ENCODE results near the gene MAGI1. TPM values are rescaled to one million over a fixed set of nuclear protein-coding genes. Genes with fewer than 3 reads are reported as not detected.

Gene MAGI1
- total RNA-seq, 1 experiment from 2014 or later: 58.2 TPM

DNA sequence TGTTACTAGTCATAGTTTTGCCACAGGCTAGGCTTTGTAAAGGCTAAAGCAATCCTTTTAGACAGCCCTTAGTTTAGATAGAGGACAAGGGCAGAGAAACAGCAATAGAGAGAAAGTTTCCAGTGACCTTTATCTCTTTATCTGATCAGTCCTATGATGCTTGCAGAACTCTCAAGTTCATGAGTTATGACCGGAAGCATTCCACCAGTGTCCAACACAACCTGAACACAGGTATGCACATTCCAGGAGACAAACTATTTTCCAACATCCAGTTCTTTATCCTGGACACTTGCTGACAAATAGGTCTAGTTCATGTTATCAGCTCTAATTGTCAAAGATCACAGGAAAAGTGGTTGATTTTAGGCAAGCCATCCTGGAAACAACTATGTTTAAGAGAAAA, 422.2 kb downstream of the MAGI1 start (continued):
- TF ChIP-seq, protein P1, sequence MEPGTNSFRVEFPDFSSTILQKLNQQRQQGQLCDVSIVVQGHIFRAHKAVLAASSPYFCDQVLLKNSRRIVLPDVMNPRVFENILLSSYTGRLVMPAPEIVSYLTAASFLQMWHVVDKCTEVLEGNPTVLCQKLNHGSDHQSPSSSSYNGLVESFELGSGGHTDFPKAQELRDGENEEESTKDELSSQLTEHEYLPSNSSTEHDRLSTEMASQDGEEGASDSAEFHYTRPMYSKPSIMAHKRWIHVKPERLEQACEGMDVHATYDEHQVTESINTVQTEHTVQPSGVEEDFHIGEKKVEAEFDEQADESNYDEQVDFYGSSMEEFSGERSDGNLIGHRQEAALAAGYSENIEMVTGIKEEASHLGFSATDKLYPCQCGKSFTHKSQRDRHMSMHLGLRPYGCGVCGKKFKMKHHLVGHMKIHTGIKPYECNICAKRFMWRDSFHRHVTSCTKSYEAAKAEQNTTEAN (CRISPR knock-in tag; IDR thresholded peaks at IDR 0.05): no peak
- no peak for TF ChIP-seq ZNF263 (CRISPR knock-in tag; IDR thresholded peaks at IDR 0.05; ENCODE audit: low read depth)
- TF ChIP-seq, protein P2, sequence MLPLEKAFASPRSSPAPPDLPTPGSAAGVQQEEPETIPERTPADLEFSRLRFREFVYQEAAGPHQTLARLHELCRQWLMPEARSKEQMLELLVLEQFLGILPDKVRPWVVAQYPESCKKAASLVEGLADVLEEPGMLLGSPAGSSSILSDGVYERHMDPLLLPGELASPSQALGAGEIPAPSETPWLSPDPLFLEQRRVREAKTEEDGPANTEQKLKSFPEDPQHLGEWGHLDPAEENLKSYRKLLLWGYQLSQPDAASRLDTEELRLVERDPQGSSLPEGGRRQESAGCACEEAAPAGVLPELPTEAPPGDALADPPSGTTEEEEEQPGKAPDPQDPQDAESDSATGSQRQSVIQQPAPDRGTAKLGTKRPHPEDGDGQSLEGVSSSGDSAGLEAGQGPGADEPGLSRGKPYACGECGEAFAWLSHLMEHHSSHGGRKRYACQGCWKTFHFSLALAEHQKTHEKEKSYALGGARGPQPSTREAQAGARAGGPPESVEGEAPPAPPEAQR (CRISPR knock-in tag; IDR thresholded peaks at IDR 0.05): no peak

DNA sequence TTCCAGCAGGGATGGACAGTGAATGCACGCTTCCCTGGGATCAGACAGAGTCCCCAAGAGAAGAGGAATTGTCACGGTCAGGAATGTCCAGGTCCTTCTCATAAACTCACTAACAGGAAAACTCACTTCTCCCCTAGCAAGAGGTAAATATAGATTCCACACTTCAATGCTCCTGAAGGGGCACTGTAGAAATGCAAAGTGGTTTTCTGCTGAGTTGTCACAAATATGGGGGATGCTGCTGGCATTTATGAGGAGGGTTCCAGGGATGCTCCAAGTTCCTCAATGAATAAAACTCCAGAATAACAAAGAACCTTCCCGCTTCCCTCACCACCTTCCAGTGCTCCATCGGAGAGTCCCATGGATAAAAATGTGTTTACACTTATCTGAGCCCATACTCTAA, 423.4 kb downstream of the MAGI1 start:
- POLR2A ChIA-PET: no interaction called here
- TF ChIP-seq, protein P3, sequence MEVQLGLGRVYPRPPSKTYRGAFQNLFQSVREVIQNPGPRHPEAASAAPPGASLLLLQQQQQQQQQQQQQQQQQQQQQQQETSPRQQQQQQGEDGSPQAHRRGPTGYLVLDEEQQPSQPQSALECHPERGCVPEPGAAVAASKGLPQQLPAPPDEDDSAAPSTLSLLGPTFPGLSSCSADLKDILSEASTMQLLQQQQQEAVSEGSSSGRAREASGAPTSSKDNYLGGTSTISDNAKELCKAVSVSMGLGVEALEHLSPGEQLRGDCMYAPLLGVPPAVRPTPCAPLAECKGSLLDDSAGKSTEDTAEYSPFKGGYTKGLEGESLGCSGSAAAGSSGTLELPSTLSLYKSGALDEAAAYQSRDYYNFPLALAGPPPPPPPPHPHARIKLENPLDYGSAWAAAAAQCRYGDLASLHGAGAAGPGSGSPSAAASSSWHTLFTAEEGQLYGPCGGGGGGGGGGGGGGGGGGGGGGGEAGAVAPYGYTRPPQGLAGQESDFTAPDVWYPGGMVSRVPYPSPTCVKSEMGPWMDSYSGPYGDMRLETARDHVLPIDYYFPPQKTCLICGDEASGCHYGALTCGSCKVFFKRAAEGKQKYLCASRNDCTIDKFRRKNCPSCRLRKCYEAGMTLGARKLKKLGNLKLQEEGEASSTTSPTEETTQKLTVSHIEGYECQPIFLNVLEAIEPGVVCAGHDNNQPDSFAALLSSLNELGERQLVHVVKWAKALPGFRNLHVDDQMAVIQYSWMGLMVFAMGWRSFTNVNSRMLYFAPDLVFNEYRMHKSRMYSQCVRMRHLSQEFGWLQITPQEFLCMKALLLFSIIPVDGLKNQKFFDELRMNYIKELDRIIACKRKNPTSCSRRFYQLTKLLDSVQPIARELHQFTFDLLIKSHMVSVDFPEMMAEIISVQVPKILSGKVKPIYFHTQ (CRISPR knock-in tag; IDR thresholded peaks at IDR 0.05): no peak
- TF ChIP-seq ZNF138 (CRISPR knock-in tag; conservative IDR thresholded peaks at IDR 0.05): no peak
- no peak for TF ChIP-seq NFE2L1 (CRISPR knock-in tag; IDR thresholded peaks at IDR 0.05)
- TF ChIP-seq TP53 (CRISPR knock-in tag; IDR thresholded peaks at IDR 0.05): no peak
- TF ChIP-seq, protein P4, sequence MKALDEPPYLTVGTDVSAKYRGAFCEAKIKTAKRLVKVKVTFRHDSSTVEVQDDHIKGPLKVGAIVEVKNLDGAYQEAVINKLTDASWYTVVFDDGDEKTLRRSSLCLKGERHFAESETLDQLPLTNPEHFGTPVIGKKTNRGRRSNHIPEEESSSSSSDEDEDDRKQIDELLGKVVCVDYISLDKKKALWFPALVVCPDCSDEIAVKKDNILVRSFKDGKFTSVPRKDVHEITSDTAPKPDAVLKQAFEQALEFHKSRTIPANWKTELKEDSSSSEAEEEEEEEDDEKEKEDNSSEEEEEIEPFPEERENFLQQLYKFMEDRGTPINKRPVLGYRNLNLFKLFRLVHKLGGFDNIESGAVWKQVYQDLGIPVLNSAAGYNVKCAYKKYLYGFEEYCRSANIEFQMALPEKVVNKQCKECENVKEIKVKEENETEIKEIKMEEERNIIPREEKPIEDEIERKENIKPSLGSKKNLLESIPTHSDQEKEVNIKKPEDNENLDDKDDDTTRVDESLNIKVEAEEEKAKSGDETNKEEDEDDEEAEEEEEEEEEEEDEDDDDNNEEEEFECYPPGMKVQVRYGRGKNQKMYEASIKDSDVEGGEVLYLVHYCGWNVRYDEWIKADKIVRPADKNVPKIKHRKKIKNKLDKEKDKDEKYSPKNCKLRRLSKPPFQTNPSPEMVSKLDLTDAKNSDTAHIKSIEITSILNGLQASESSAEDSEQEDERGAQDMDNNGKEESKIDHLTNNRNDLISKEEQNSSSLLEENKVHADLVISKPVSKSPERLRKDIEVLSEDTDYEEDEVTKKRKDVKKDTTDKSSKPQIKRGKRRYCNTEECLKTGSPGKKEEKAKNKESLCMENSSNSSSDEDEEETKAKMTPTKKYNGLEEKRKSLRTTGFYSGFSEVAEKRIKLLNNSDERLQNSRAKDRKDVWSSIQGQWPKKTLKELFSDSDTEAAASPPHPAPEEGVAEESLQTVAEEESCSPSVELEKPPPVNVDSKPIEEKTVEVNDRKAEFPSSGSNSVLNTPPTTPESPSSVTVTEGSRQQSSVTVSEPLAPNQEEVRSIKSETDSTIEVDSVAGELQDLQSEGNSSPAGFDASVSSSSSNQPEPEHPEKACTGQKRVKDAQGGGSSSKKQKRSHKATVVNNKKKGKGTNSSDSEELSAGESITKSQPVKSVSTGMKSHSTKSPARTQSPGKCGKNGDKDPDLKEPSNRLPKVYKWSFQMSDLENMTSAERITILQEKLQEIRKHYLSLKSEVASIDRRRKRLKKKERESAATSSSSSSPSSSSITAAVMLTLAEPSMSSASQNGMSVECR (CRISPR knock-in tag; IDR thresholded peaks at IDR 0.05; ENCODE audit: borderline replicate concordance): no peak
- TF ChIP-seq, protein P5, sequence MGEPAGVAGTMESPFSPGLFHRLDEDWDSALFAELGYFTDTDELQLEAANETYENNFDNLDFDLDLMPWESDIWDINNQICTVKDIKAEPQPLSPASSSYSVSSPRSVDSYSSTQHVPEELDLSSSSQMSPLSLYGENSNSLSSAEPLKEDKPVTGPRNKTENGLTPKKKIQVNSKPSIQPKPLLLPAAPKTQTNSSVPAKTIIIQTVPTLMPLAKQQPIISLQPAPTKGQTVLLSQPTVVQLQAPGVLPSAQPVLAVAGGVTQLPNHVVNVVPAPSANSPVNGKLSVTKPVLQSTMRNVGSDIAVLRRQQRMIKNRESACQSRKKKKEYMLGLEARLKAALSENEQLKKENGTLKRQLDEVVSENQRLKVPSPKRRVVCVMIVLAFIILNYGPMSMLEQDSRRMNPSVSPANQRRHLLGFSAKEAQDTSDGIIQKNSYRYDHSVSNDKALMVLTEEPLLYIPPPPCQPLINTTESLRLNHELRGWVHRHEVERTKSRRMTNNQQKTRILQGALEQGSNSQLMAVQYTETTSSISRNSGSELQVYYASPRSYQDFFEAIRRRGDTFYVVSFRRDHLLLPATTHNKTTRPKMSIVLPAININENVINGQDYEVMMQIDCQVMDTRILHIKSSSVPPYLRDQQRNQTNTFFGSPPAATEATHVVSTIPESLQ (CRISPR knock-in tag; IDR thresholded peaks at IDR 0.05): no peak
- TF ChIP-seq ETV6 (CRISPR knock-in tag; IDR thresholded peaks at IDR 0.05): no peak
- TF ChIP-seq, protein P6, sequence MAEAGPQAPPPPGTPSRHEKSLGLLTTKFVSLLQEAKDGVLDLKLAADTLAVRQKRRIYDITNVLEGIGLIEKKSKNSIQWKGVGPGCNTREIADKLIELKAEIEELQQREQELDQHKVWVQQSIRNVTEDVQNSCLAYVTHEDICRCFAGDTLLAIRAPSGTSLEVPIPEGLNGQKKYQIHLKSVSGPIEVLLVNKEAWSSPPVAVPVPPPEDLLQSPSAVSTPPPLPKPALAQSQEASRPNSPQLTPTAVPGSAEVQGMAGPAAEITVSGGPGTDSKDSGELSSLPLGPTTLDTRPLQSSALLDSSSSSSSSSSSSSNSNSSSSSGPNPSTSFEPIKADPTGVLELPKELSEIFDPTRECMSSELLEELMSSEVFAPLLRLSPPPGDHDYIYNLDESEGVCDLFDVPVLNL (CRISPR knock-in tag; IDR thresholded peaks at IDR 0.05; ENCODE audit: borderline replicate concordance, low read depth): no peak
- no peak for TF ChIP-seq RELA (CRISPR knock-in tag; IDR thresholded peaks at IDR 0.05; ENCODE audit: borderline replicate concordance)
- TF ChIP-seq, protein P7, sequence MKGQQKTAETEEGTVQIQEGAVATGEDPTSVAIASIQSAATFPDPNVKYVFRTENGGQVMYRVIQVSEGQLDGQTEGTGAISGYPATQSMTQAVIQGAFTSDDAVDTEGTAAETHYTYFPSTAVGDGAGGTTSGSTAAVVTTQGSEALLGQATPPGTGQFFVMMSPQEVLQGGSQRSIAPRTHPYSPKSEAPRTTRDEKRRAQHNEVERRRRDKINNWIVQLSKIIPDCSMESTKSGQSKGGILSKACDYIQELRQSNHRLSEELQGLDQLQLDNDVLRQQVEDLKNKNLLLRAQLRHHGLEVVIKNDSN (CRISPR knock-in tag; IDR thresholded peaks at IDR 0.05): no peak
- no peak for TF ChIP-seq EMX1 (CRISPR knock-in tag; IDR thresholded peaks at IDR 0.05)
- TF ChIP-seq, protein P8, sequence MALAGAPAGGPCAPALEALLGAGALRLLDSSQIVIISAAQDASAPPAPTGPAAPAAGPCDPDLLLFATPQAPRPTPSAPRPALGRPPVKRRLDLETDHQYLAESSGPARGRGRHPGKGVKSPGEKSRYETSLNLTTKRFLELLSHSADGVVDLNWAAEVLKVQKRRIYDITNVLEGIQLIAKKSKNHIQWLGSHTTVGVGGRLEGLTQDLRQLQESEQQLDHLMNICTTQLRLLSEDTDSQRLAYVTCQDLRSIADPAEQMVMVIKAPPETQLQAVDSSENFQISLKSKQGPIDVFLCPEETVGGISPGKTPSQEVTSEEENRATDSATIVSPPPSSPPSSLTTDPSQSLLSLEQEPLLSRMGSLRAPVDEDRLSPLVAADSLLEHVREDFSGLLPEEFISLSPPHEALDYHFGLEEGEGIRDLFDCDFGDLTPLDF (CRISPR knock-in tag; IDR thresholded peaks at IDR 0.05): no peak
- TF ChIP-seq RORB (CRISPR knock-in tag; IDR thresholded peaks at IDR 0.05): no peak
- no peak for TF ChIP-seq HMGA2 (CRISPR knock-in tag; IDR thresholded peaks at IDR 0.05)
- TF ChIP-seq CBFB (CRISPR knock-in tag; IDR thresholded peaks at IDR 0.05; ENCODE audit: low read depth): no peak
- TF ChIP-seq TCF7 (CRISPR knock-in tag; IDR thresholded peaks at IDR 0.05; ENCODE audit: low read depth): no peak
- TF ChIP-seq, protein P9, sequence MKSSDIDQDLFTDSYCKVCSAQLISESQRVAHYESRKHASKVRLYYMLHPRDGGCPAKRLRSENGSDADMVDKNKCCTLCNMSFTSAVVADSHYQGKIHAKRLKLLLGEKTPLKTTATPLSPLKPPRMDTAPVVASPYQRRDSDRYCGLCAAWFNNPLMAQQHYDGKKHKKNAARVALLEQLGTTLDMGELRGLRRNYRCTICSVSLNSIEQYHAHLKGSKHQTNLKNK (CRISPR knock-in tag; IDR thresholded peaks at IDR 0.05): no peak
- TF ChIP-seq ZNF396 (CRISPR knock-in tag; IDR thresholded peaks at IDR 0.05; ENCODE audit: borderline replicate concordance): no peak

More for the DNA sequence above, 423.4 kb downstream of the MAGI1 start:
- Mint-ChIP-seq H3K36me3 (no peaks in the 10 kb centered on the region), H3K4me1 (peaks cover 26% of the 10 kb centered on the region), H3K4me3 (no peak overlapping the region), H3K9me3 (no peaks in the 10 kb centered on the region), H3K27me3 (ENCODE audit: low read depth) (no peaks in the 10 kb centered on the region), H3K27ac (no peak overlapping the region)
- ATAC-seq: no peak
- DNase-seq (ENCODE audit: low spot score): no peak
- CTCF ChIA-PET: no interaction called here

Data from WTC11 (cell line).